GM18519 (cell line): Measurements from ENCODE around the gene OBP2B.
"Not testable (repeated sequence)": the region's sequence is repeated elsewhere in the genome, so short reads cannot be mapped to it uniquely, and the experiment has no call there.

Experiments used
- ATAC-seq: cut with Tn5 transposase; IDR thresholded peaks from one replicate; pipeline ENCODE4 v1.9.1; 2021; ENCODE audit warnings: mild to moderate bottlenecking, moderate library complexity; ENCODE audit not compliant: unreplicated experiment, low FRiP score

Gene OBP2B

GRCh38 chr9:133169687-133170086, 39.4 kb downstream of the OBP2B start:
- ATAC-seq, result not testable (repeated sequence)

- no peak for ATAC-seq
Observed at GRCh38 chr9:133169102-133169501, 39.9 kb downstream of the OBP2B start.

- ATAC-seq, result no peak
Observed at GRCh38 chr9:133168432-133168831, 40.6 kb downstream of the OBP2B start.

- ATAC-seq, result no peak
Observed at GRCh38 chr9:133167769-133168168, 41.3 kb downstream of the OBP2B start.

- ATAC-seq, result no peak
Observed at GRCh38 chr9:133167096-133167730, 41.8 kb downstream of the OBP2B start.

- no peak for ATAC-seq
Observed at GRCh38 chr9:133166392-133166791, 42.7 kb downstream of the OBP2B start.

GRCh38 chr9:133165452-133165730, 43.7 kb downstream of the OBP2B start:
- ATAC-seq, result no peak

GRCh38 chr9:133164191-133164590, 44.9 kb downstream of the OBP2B start:
- ATAC-seq, result no peak

GRCh38 chr9:133163504-133164172, 45.4 kb downstream of the OBP2B start, which contains the start of gene GBGT1:
Gene GBGT1, minus strand, starts transcription at chr9:133163914. Its CDS starts 1,502 bp downstream, at chr9:133162412.
- ATAC-seq, result no peak

- ATAC-seq, result no peak
Observed at GRCh38 chr9:133162861-133163503, 46.1 kb downstream of the OBP2B start.

GRCh38 chr9:133161547-133161950, 47.5 kb downstream of the OBP2B start:
- no peak for ATAC-seq

GRCh38 chr9:133160742-133161546, 48.1 kb downstream of the OBP2B start:
- no peak for ATAC-seq

GRCh38 chr9:133158695-133159094, 50.4 kb downstream of the OBP2B start:
- no peak for ATAC-seq
